HL-60/S4 treated with phorbol 12-myristate 13-acetate at 8.2 ng/mL for 4 days and 3 days (cell line): ENCODE data around the gene BOC.

ENCODE experiments used
- in situ Hi-C: fragments of 300-500 bp; cut with MboI; formaldehyde crosslinking; loops from 2 replicates; pipeline ENCODE4 v1.15.0; 2022; ENCODE audit warnings: low sequenced_read_pairs

Gene BOC

GRCh38 chr3:113314923-113315322 is 103.6 kb downstream of the BOC start:
- in situ Hi-C loops = no loop called here

GRCh38 chr3:113329757-113330156 is 118.4 kb downstream of the BOC start:
- in situ Hi-C loops = no loop called here

- in situ Hi-C loops = no loop called here
Measured at GRCh38 chr3:113330742-113331141, 119.4 kb downstream of the BOC start.

GRCh38 chr3:113331187-113331586 is 119.8 kb downstream of the BOC start:
- in situ Hi-C loops = no loop called here
